MM.1S (cell line): ENCODE measurements around the gene AHRR.

Source experiments
- DNase-seq: peaks from one replicate; pipeline ENCODE4 v3.0.0-alpha.2; 2015
- H2AFZ ChIP-seq: fragments of 300-600 bp; sonication (generic); 2 replicates; pipeline ENCODE4 v1.6.0; 2016; ENCODE audit warnings: antibody characterized with exemption, low read length
- H3F3A ChIP-seq: fragments of 300-600 bp; sonication (generic); 2 replicates; pipeline ENCODE4 v1.6.1; 2016; ENCODE audit warnings: mild to moderate bottlenecking, antibody characterized with exemption, low read length, moderate library complexity, mixed read lengths; ENCODE audit not compliant: insufficient read depth
- H3K27ac ChIP-seq: fragments of 300-600 bp; sonication (generic); 2 replicates; pipeline ENCODE4 v1.5.1; 2016; ENCODE audit warnings: mild to moderate bottlenecking, low read length
- H3K27me3 ChIP-seq: fragments of 300-600 bp; sonication (generic); replicated peaks from 2 replicates; pipeline ENCODE4 v1.6.0; 2016; ENCODE audit warnings: low read length; ENCODE audit not compliant: insufficient read depth
- H3K36me3 ChIP-seq: fragments of 300-600 bp; sonication (generic); replicated peaks from 2 replicates; pipeline ENCODE4 v1.6.1; 2016; ENCODE audit warnings: mild to moderate bottlenecking, low read length, mixed read lengths; ENCODE audit not compliant: insufficient read depth
- H3K4me1 ChIP-seq: fragments of 300-600 bp; sonication (generic); 2 replicates; pipeline ENCODE4 v1.6.1; 2016; ENCODE audit warnings: low read length, mixed read lengths
- H3K4me2 ChIP-seq: fragments of 300-600 bp; sonication (generic); 2 replicates; pipeline ENCODE4 v1.6.0; 2016; ENCODE audit warnings: low read depth, low read length
- H3K4me3 ChIP-seq: fragments of 300-600 bp; sonication (generic); 2 replicates; pipeline ENCODE4 v1.5.1; 2016; ENCODE audit warnings: low read length, mixed read lengths
- H3K79me2 ChIP-seq: fragments of 300-600 bp; sonication (generic); 2 replicates; pipeline ENCODE4 v1.6.1; 2016; ENCODE audit warnings: mixed run types, low read length, mixed read lengths
- H3K9ac ChIP-seq: fragments of 300-600 bp; sonication (generic); 2 replicates; pipeline ENCODE4 v1.6.1; 2016; ENCODE audit warnings: low read length, mixed read lengths
- H3K9me2 ChIP-seq: fragments of 300-600 bp; sonication (generic); replicated peaks from 2 replicates; pipeline ENCODE4 v1.6.1; 2016; ENCODE audit warnings: mild to moderate bottlenecking, low read length, mixed read lengths; ENCODE audit not compliant: insufficient read depth
- H3K9me3 ChIP-seq: fragments of 300-600 bp; sonication (generic); replicated peaks from 2 replicates; pipeline ENCODE4 v1.6.1; 2016; ENCODE audit warnings: mild to moderate bottlenecking, low read length, mixed read lengths; ENCODE audit not compliant: insufficient read depth
- H4K20me1 ChIP-seq: fragments of 300-600 bp; sonication (generic); 2 replicates; pipeline ENCODE4 v1.6.1; 2016; ENCODE audit warnings: mild to moderate bottlenecking, low read length, moderate library complexity, mixed read lengths; ENCODE audit not compliant: insufficient read depth
- EZH2 ChIP-seq: fragments of 300-600 bp; sonication (generic); optimal IDR thresholded peaks from 2 replicates; pipeline ENCODE3; 2017; ENCODE audit warnings: low read depth, mild to moderate bottlenecking, antibody characterized with exemption, low read length, mixed read lengths
- EZH2phosphoT487 ChIP-seq: fragments of 300-600 bp; sonication (generic); IDR thresholded peaks from 2 replicates; pipeline ENCODE4 v1.6.1; 2018; ENCODE audit warnings: antibody characterized with exemption, low read length
- TF ChIP-seq, protein P1 (sequence below): fragments of 300-600 bp; sonication (generic); IDR thresholded peaks from 2 replicates; pipeline ENCODE4 v1.5.1; 2016; ENCODE audit warnings: antibody characterized with exemption, low read length, mixed read lengths

AHRR gene

DNA sequence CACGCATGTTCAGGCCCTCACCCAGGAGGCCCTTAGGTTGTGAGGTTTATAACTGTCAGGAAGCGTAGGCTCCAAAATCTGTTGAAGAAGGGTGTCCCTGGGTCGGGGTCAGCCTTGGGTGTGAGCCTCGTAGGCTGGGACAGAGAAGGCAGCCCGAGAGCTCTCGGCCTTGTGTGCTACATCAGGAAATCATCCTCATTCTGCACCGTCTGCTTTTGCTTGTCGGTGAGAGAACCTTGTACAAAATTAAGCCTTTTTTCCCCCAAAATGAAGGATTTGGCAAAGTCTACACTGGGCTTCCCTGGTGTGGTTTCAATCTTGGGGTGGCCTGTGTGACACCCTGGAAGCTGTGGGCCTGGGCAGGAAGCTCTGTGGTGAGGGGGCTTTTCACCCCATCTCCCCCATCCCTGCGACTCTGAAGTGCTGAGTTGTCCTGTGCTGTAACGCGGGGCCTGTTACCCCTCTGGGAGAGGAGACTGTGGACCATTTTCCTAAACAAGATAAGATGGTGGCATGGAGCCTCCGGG lies 55.3 kb downstream of the AHRR start:
- no peaks in the 10 kb centered on the region for H3K79me2 ChIP-seq
- H3K9me3 ChIP-seq: no peaks in the 10 kb centered on the region
- H3K4me2 ChIP-seq: no peak overlapping the region
- no peaks in the 10 kb centered on the region for H4K20me1 ChIP-seq
- no peak for DNase-seq
- no peak overlapping the region for H3K9ac ChIP-seq
- H3K9me2 ChIP-seq: no peaks in the 10 kb centered on the region
- H3K4me1 ChIP-seq: no peaks in the 10 kb centered on the region
- H3F3A ChIP-seq: no peaks in the 10 kb centered on the region
- peaks cover 14% of the 10 kb centered on the region for H3K27me3 ChIP-seq
- H3K4me3 ChIP-seq: no peak overlapping the region
- H2AFZ ChIP-seq: no peak overlapping the region
- no peak overlapping the region for H3K27ac ChIP-seq
- TF ChIP-seq, protein P1, sequence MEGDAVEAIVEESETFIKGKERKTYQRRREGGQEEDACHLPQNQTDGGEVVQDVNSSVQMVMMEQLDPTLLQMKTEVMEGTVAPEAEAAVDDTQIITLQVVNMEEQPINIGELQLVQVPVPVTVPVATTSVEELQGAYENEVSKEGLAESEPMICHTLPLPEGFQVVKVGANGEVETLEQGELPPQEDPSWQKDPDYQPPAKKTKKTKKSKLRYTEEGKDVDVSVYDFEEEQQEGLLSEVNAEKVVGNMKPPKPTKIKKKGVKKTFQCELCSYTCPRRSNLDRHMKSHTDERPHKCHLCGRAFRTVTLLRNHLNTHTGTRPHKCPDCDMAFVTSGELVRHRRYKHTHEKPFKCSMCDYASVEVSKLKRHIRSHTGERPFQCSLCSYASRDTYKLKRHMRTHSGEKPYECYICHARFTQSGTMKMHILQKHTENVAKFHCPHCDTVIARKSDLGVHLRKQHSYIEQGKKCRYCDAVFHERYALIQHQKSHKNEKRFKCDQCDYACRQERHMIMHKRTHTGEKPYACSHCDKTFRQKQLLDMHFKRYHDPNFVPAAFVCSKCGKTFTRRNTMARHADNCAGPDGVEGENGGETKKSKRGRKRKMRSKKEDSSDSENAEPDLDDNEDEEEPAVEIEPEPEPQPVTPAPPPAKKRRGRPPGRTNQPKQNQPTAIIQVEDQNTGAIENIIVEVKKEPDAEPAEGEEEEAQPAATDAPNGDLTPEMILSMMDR: no peak
- no peak for TF ChIP-seq EZH2
- no peak for TF ChIP-seq EZH2phosphoT487
- no peaks in the 10 kb centered on the region for H3K36me3 ChIP-seq

DNA sequence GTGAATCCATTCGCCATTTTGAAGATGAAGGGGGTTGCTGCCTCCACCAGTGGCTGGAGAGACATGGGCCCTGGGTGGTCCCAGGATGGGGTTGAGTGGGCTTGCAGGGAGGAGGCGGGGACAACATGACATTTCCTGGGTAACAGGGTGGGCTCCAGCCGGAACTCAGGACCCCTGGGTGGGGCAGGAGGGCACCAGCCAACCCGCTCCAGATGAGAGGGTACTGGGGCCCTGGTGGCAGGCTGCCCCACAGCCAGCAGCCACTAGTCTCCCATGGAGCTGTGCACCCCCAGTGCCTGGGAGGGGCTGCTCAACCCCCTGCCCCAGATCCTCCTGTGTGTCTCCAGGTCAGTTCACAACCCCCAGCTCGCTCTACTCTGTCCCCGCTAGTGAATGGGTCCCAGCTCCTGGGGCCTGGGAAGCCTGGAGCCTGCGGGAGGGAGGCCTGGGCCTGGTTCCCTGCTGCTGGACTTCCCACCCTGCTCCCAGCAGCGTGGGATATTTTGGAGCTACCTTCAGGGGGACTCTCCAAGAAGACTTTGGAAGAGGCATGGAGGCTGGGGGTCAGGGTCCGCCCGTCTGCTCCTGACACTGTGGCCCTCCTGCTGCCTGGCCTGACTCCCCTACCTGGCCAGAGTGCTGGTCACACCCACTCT lies 55.9 kb downstream of the AHRR start:
- TF ChIP-seq EZH2 (no peak), EZH2phosphoT487 (no peak)
- TF ChIP-seq, protein P1: no peak
- Histone ChIP-seq H3K36me3 (no peaks in the 10 kb centered on the region), H3K27me3 (peaks cover 14% of the 10 kb centered on the region), H3F3A (no peaks in the 10 kb centered on the region), H3K4me1 (no peaks in the 10 kb centered on the region), H3K4me3 (no peak overlapping the region), H3K9me3 (no peaks in the 10 kb centered on the region), H3K4me2 (no peak overlapping the region), H3K27ac (no peak overlapping the region), H3K9me2 (no peaks in the 10 kb centered on the region), H3K9ac (no peak overlapping the region), H2AFZ (no peak overlapping the region), H4K20me1 (no peaks in the 10 kb centered on the region), H3K79me2 (no peaks in the 10 kb centered on the region)
- DNase-seq: no peak

- Histone ChIP-seq H3K9ac (no peak overlapping the region), H3K27ac (no peak overlapping the region), H3F3A (no peaks in the 10 kb centered on the region), H3K4me3 (no peak overlapping the region), H3K36me3 (no peaks in the 10 kb centered on the region), H3K4me2 (no peak overlapping the region), H2AFZ (no peak overlapping the region), H3K9me3 (no peaks in the 10 kb centered on the region), H3K79me2 (no peaks in the 10 kb centered on the region), H4K20me1 (no peaks in the 10 kb centered on the region), H3K4me1 (no peaks in the 10 kb centered on the region), H3K9me2 (no peaks in the 10 kb centered on the region), H3K27me3 (peaks cover 14% of the 10 kb centered on the region)
- DNase-seq: no peak
- TF ChIP-seq EZH2phosphoT487 (no peak), EZH2 (no peak)
- TF ChIP-seq, protein P1: no peak
Measured at GRCh38 chr5:378301-378891, 56.9 kb downstream of the AHRR start.
